HCT116 (cell line): ENCODE measurements around the gene SLC24A3. TPM values are rescaled to one million over a fixed set of nuclear protein-coding genes. Genes with fewer than 3 reads are reported as not detected.

Experiments used
- ATAC-seq: fragments of 200-7000 bp; cut with Tn5 transposase; 2 replicates; pipeline ENCODE4 v1.9.1; 2020; ENCODE audit warnings: mild to moderate bottlenecking, moderate library complexity
- BruUV-seq: library from RNA; stranded (reverse); fragments of 400-500 nt; replicated peaks from 2 replicates; lab custom pipeline; 2021; lab: Mats Ljungman, UMichigan
- CTCF ChIA-PET: fragments of 300-600 bp; sonication (Branson Sonifier 250); formaldehyde crosslinking; loops from one replicate; lab custom pipeline; 2021; ENCODE audit warnings: antibody characterized with exemption; lab: Charles Lee
- POLR2A ChIA-PET: fragments of 300-600, 350-600 bp; sonication (Branson Sonifier 250); formaldehyde crosslinking; loops from one replicate; lab custom pipeline; 2021; ENCODE audit warnings: antibody characterized with exemption; lab: Charles Lee
- RAD21 ChIA-PET, 2 experiments: fragments of 300-600 bp; sonication (Branson Sonifier 250); formaldehyde crosslinking; loops; one replicate each; lab custom pipeline; 2023; ENCODE audit warnings: low total read pairs in 2 of 2; ENCODE audit not compliant: uncharacterized antibody in 2 of 2, unreplicated experiment in 2 of 2, low non-redundant PET in 1 of 2; lab: Charles Lee
- DNase-seq: peaks from one replicate; pipeline ENCODE4 v3.0.0-alpha.2; 2010; ENCODE audit warnings: low read depth, low spot score
- H2AFZ ChIP-seq: fragments of 200-600 bp; shearing (Covaris generic), sonication (generic); 2 replicates; pipeline ENCODE4 v1.6.1; 2017; ENCODE audit warnings: low read depth, mixed run types, mixed read lengths, antibody characterized with exemption, low read length; ENCODE audit not compliant: poor library complexity, severe bottlenecking
- H3K27ac ChIP-seq: 2 replicates; pipeline ENCODE4 v1.5.1; 2012; ENCODE audit warnings: low read depth, low read length
- H3K27me3 ChIP-seq: fragments of 200-600 bp; sonication (generic); 2 replicates; pipeline ENCODE4 v1.6.1; 2016; ENCODE audit warnings: mixed run types, low read length, mixed read lengths; ENCODE audit not compliant: insufficient read depth
- H3K36me3 ChIP-seq, 2 experiments: fragments of 200-500 bp in 1 of 2; fragments of 200-600 bp in 1 of 2; sonication (Bioruptor generic) in 1 of 2; sonication (generic) in 1 of 2; 2 replicates each; pipeline versions ENCODE4 v1.5.1 to v1.6.1; 2014 to 2016; ENCODE audit warnings: low read length in 2 of 2, inconsistent platforms in 1 of 2, mixed read lengths in 1 of 2, mixed run types in 1 of 2; ENCODE audit not compliant: insufficient read depth in 2 of 2, control insufficient read depth in 1 of 2
- H3K4me1 ChIP-seq, 2 experiments: fragments of 200-600 bp in 1 of 2; sonication (generic) in 1 of 2; 2 replicates each; pipeline versions ENCODE4 v1.5.1 to v1.6.1; 2012 to 2017; ENCODE audit warnings: low read length in 2 of 2, inconsistent platforms in 1 of 2, mild to moderate bottlenecking in 1 of 2, mixed read lengths in 1 of 2, mixed run types in 1 of 2, moderate library complexity in 1 of 2; ENCODE audit not compliant: insufficient read depth in 2 of 2, control insufficient read depth in 1 of 2
- H3K4me2 ChIP-seq: fragments of 200-600 bp; sonication (generic); 2 replicates; pipeline ENCODE4 v1.6.1; 2017; ENCODE audit warnings: mixed run types, low read length, mixed read lengths
- H3K4me3 ChIP-seq, 2 experiments: fragments of 200-600 bp in 1 of 2; sonication (generic) in 1 of 2; replicated peaks in 1 of 2; 2 replicates each; pipeline ENCODE4 v1.5.1; 2011 to 2016; ENCODE audit warnings: low read length in 2 of 2, control low read depth in 1 of 2, low read depth in 1 of 2, mild to moderate bottlenecking in 1 of 2, mixed read lengths in 1 of 2, mixed run types in 1 of 2
- H3K79me2 ChIP-seq: fragments of 200-600 bp; sonication (generic); 2 replicates; pipeline ENCODE4 v1.6.1; 2017; ENCODE audit warnings: mild to moderate bottlenecking, mixed run types, low read length, moderate library complexity, mixed read lengths; ENCODE audit not compliant: insufficient read depth
- H3K9ac ChIP-seq: fragments of 200-600 bp; sonication (generic); 2 replicates; pipeline ENCODE4 v1.6.1; 2016; ENCODE audit warnings: low read length, mixed read lengths
- H3K9me2 ChIP-seq: fragments of 200-600 bp; sonication (generic), shearing (Covaris generic); 2 replicates; pipeline ENCODE4 v1.6.1; 2017; ENCODE audit warnings: mixed run types, mild to moderate bottlenecking, moderate library complexity; ENCODE audit not compliant: insufficient read depth
- H3K9me3 ChIP-seq, 2 experiments: fragments of 200-500 bp in 1 of 2; fragments of 200-600 bp in 1 of 2; sonication (Bioruptor generic) in 1 of 2; sonication (generic) in 1 of 2; 2 replicates each; pipeline ENCODE4 v1.6.1; 2014 to 2017; ENCODE audit warnings: low read length in 2 of 2, mixed read lengths in 2 of 2, inconsistent platforms in 1 of 2, low read depth in 1 of 2, mild to moderate bottlenecking in 1 of 2, mixed run types in 1 of 2, moderate library complexity in 1 of 2; ENCODE audit not compliant: control insufficient read depth in 1 of 2, insufficient read depth in 1 of 2
- H4K20me1 ChIP-seq: fragments of 200-600 bp; sonication (generic), shearing (Covaris generic); 2 replicates; pipeline ENCODE4 v1.6.1; 2017; ENCODE audit warnings: mixed run types, mild to moderate bottlenecking, moderate library complexity; ENCODE audit not compliant: insufficient read depth
- ATF3 ChIP-seq: IDR thresholded peaks from 2 replicates; pipeline ENCODE4 v1.6.1; 2012
- CBX3 ChIP-seq: IDR thresholded peaks from 2 replicates; pipeline ENCODE4 v1.6.1; 2012; ENCODE audit warnings: low read depth
- CTCF ChIP-seq, 3 experiments: fragments of 200-600 bp in 1 of 3; sonication (generic) in 1 of 3; IDR thresholded peaks in 2 of 3; conservative IDR thresholded peaks in 1 of 3; 2 replicates each; pipeline ENCODE4 v1.5.1; 2012 to 2017; ENCODE audit warnings: low read depth in 2 of 3, low read length in 2 of 3, antibody characterized with exemption in 1 of 3, borderline replicate concordance in 1 of 3, control low read depth in 1 of 3, mild to moderate bottlenecking in 1 of 3, mixed read lengths in 1 of 3, mixed run types in 1 of 3, moderate library complexity in 1 of 3; ENCODE audit not compliant: insufficient read depth in 1 of 3
- EGR1 ChIP-seq: IDR thresholded peaks from 2 replicates; pipeline ENCODE4 v1.6.1; 2012; ENCODE audit warnings: low read depth
- EZH2 ChIP-seq: fragments of 200-600 bp; sonication (generic); IDR thresholded peaks from 2 replicates; pipeline ENCODE4 v1.6.1; 2017; ENCODE audit warnings: antibody characterized with exemption, mixed run types
- EZH2phosphoT487 ChIP-seq: fragments of 200-600 bp; IDR thresholded peaks from 2 replicates; pipeline ENCODE4 v1.6.1; 2018; ENCODE audit warnings: antibody characterized with exemption, borderline replicate concordance
- FOSL1 ChIP-seq: IDR thresholded peaks from 2 replicates; pipeline ENCODE4 v1.6.1; 2012; ENCODE audit warnings: low read depth
- JUND ChIP-seq: IDR thresholded peaks from 2 replicates; pipeline ENCODE4 v1.6.1; 2012
- POLR2A ChIP-seq: IDR thresholded peaks from 2 replicates; pipeline ENCODE4 v1.7.0; 2011; ENCODE audit warnings: borderline replicate concordance; ENCODE audit not compliant: insufficient read depth, insufficient read length; ENCODE audit errors: extremely low read depth
- POLR2AphosphoS5 ChIP-seq: IDR thresholded peaks from 2 replicates; pipeline ENCODE4 v1.6.1; 2011; ENCODE audit warnings: mild to moderate bottlenecking, low read depth, low read length, moderate library complexity
- SIN3A ChIP-seq: IDR thresholded peaks from 2 replicates; pipeline ENCODE4 v1.6.1; 2012; ENCODE audit warnings: low read depth
- SRF ChIP-seq: IDR thresholded peaks from 2 replicates; pipeline ENCODE4 v1.6.1; 2012; ENCODE audit warnings: low read depth
- YY1 ChIP-seq: IDR thresholded peaks from 2 replicates; pipeline ENCODE4 v1.6.1; 2011; ENCODE audit warnings: low read length, low read depth, moderate library complexity, mild to moderate bottlenecking; ENCODE audit not compliant: insufficient replicate concordance; ENCODE audit errors: extremely low read depth
- ZFX ChIP-seq: fragments of 450-650 bp; IDR thresholded peaks from 2 replicates; pipeline ENCODE4 v1.6.1; 2017
- ZNF274 ChIP-seq: fragments of 200-500 bp; sonication (Bioruptor generic); IDR thresholded peaks from 2 replicates; pipeline ENCODE4 v1.6.1; 2014; ENCODE audit warnings: mild to moderate bottlenecking, low read depth, low read length, inconsistent platforms
- intact Hi-C: fragments of 100-400 bp; cut with micrococcal nuclease; formaldehyde crosslinking; loops from 2 replicates; pipeline ENCODE4 v1.10.0; 2022
- total RNA-seq: library from RNA; stranded (reverse); gene quantifications from one replicate; pipeline ENCODE4 v1.2.1, GENCODE V29; 2021; ENCODE audit not compliant: unreplicated experiment
- TF ChIP-seq, protein P1 (sequence below): IDR thresholded peaks from 2 replicates; pipeline ENCODE4 v1.6.1; 2012; ENCODE audit warnings: low read depth
- TF ChIP-seq, protein P2 (sequence below): IDR thresholded peaks from 2 replicates; pipeline ENCODE4 v1.6.1; 2011; ENCODE audit warnings: mild to moderate bottlenecking, low read length, moderate library complexity; ENCODE audit not compliant: insufficient replicate concordance; ENCODE audit errors: extremely low read depth
- TF ChIP-seq, protein P3 (sequence below): IDR thresholded peaks from 2 replicates; pipeline ENCODE4 v1.6.1; 2012

Gene SLC24A3
- total RNA-seq, 1 experiment from 2014 or later: not detected

DNA sequence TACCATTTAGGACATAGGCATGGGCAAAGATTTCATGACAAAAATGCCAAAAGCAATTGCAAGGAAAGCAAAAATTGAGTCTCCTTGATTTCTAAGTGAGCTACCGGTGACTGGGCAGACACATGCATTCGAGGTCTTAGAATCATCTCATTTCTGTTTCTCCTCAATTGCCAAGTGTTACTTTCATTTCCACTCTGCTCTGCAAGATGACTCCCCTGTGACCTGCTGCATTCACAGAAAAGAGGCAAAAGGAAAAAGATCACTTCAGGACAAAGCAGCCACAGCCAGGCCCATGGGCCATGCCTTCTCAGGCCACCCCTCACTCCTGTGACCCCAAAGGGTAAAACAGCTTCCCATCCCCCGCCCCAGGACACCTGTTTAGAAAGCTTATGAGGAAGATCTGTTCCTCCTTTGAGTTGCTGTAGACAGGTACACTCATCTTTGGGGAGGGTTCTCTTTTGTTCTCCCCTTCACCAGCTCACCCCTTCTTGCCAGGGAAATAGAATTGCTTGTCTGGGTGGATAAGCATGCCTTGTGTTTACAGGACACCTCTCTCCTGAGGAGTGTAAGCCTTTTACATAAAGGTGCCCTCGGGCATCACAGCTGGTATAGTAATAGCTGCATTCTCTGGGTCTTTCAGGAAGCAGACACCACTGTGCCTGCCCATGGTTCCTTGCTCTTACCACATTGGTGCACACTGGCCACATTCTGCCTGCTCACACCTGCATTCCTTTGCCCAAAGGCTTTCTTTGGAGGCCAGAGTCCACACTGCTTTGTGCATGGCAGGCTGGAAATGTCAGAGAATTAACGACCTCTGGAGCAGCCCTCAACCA lies 105.0 kb downstream of the SLC24A3 start:
- POLR2A ChIA-PET: no interaction called here
- H4K20me1 ChIP-seq: no peaks in the 10 kb centered on the region
- ATAC-seq: no peak
- H3K4me2 ChIP-seq: no peak overlapping the region
- no peaks in the 10 kb centered on the region for H3K36me3 ChIP-seq
- DNase-seq: no peak
- H3K27ac ChIP-seq: no peak overlapping the region
- no peaks in the 10 kb centered on the region for H3K9me2 ChIP-seq
- intact Hi-C loops: no loop called here
- no TSS peak for BruUV-seq
- H3K9ac ChIP-seq: no peak overlapping the region
- no peak overlapping the region for H2AFZ ChIP-seq
- CTCF ChIA-PET: no interaction called here
- H3K9me3 ChIP-seq: peaks cover 0 to 9% of the 10 kb centered on the region in 2 experiments; a peak in 1 of 4 replicates
- H3K4me1 ChIP-seq: no peaks in the 10 kb centered on the region
- H3K4me3 ChIP-seq: no peak overlapping the region
- no peaks in the 10 kb centered on the region for H3K27me3 ChIP-seq
- TF ChIP-seq ZFX (no peak), CTCF (IDR thresholded peaks at IDR 0.05 in 2 of 3, conservative IDR thresholded peaks at IDR 0.05 in 1 of 3; ENCODE audit: borderline replicate concordance in 1 of 3, insufficient read depth in 1 of 3, low read depth in 2 of 3, low read length in 2 of 3) (no peak), ATF3 (no peak), POLR2AphosphoS5 (no peak), YY1 (no peak), EGR1 (no peak), CBX3 (no peak), SRF (no peak), ZNF274 (no peak), SIN3A (no peak), FOSL1 (no peak), POLR2A (no peak), EZH2phosphoT487 (no peak), EZH2 (no peak), JUND (no peak)
- TF ChIP-seq, protein P1, sequence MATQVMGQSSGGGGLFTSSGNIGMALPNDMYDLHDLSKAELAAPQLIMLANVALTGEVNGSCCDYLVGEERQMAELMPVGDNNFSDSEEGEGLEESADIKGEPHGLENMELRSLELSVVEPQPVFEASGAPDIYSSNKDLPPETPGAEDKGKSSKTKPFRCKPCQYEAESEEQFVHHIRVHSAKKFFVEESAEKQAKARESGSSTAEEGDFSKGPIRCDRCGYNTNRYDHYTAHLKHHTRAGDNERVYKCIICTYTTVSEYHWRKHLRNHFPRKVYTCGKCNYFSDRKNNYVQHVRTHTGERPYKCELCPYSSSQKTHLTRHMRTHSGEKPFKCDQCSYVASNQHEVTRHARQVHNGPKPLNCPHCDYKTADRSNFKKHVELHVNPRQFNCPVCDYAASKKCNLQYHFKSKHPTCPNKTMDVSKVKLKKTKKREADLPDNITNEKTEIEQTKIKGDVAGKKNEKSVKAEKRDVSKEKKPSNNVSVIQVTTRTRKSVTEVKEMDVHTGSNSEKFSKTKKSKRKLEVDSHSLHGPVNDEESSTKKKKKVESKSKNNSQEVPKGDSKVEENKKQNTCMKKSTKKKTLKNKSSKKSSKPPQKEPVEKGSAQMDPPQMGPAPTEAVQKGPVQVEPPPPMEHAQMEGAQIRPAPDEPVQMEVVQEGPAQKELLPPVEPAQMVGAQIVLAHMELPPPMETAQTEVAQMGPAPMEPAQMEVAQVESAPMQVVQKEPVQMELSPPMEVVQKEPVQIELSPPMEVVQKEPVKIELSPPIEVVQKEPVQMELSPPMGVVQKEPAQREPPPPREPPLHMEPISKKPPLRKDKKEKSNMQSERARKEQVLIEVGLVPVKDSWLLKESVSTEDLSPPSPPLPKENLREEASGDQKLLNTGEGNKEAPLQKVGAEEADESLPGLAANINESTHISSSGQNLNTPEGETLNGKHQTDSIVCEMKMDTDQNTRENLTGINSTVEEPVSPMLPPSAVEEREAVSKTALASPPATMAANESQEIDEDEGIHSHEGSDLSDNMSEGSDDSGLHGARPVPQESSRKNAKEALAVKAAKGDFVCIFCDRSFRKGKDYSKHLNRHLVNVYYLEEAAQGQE: no peak
- TF ChIP-seq, protein P2, sequence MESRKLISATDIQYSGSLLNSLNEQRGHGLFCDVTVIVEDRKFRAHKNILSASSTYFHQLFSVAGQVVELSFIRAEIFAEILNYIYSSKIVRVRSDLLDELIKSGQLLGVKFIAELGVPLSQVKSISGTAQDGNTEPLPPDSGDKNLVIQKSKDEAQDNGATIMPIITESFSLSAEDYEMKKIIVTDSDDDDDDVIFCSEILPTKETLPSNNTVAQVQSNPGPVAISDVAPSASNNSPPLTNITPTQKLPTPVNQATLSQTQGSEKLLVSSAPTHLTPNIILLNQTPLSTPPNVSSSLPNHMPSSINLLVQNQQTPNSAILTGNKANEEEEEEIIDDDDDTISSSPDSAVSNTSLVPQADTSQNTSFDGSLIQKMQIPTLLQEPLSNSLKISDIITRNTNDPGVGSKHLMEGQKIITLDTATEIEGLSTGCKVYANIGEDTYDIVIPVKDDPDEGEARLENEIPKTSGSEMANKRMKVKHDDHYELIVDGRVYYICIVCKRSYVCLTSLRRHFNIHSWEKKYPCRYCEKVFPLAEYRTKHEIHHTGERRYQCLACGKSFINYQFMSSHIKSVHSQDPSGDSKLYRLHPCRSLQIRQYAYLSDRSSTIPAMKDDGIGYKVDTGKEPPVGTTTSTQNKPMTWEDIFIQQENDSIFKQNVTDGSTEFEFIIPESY: no peak
- TF ChIP-seq, protein P3, sequence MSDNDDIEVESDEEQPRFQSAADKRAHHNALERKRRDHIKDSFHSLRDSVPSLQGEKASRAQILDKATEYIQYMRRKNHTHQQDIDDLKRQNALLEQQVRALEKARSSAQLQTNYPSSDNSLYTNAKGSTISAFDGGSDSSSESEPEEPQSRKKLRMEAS: no peak
- RAD21 ChIA-PET: no interaction called here
- H3K79me2 ChIP-seq: no peaks in the 10 kb centered on the region
